ENCODE data around the gene NSDHL.

DNA sequence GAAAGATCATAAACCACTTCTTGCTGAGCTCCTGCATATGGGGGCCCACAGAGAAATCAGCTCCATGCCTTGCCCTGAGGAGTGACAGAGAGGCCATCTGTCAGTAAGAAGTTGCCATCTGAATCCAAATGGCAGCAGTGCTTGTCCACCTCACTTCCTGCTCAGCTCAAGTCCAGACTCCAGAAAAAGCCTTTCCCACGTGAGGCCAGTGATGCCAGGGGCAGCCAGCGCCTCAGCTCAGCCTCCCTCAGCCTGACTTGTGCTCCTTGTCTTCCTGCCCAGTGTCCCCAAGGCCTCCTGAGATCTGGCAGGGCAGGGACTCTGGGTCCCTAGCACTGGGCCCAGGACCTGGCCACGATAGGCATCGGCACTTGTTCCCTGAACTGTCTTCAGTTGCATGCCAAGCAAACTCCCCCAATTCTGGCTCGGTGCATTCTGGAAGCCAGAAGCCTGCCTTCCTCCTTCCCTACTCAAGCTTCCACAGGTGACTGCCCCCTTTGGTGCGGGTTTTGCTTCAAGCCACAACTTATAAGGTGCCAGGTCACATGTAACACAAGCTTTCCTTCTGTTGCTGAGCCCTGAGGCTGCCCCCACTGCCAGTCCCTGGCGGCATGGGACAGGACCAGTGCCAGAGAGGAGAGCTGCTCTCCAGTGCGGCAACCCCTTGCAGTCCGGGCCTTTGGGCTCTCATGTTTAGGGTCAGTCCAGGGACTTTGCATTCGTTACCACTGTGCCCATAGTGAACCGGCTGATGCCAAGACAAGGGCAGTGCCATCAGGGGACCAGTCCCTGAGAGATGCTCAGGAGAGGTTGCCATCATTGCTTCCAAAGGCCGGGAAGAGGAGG lies 69.2 kb downstream of the NSDHL start:
- TF ChIP-seq, protein P1, sequence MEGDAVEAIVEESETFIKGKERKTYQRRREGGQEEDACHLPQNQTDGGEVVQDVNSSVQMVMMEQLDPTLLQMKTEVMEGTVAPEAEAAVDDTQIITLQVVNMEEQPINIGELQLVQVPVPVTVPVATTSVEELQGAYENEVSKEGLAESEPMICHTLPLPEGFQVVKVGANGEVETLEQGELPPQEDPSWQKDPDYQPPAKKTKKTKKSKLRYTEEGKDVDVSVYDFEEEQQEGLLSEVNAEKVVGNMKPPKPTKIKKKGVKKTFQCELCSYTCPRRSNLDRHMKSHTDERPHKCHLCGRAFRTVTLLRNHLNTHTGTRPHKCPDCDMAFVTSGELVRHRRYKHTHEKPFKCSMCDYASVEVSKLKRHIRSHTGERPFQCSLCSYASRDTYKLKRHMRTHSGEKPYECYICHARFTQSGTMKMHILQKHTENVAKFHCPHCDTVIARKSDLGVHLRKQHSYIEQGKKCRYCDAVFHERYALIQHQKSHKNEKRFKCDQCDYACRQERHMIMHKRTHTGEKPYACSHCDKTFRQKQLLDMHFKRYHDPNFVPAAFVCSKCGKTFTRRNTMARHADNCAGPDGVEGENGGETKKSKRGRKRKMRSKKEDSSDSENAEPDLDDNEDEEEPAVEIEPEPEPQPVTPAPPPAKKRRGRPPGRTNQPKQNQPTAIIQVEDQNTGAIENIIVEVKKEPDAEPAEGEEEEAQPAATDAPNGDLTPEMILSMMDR (conservative IDR thresholded peaks at IDR 0.05; ENCODE audit: low read length) = no peak
- TF ChIP-seq EZH2phosphoT487 (IDR thresholded peaks at IDR 0.05; ENCODE audit: borderline replicate concordance, low read depth, low read length) = no peak
